Measurements from ENCODE around the gene NAALADL2.

Gene NAALADL2

DNA sequence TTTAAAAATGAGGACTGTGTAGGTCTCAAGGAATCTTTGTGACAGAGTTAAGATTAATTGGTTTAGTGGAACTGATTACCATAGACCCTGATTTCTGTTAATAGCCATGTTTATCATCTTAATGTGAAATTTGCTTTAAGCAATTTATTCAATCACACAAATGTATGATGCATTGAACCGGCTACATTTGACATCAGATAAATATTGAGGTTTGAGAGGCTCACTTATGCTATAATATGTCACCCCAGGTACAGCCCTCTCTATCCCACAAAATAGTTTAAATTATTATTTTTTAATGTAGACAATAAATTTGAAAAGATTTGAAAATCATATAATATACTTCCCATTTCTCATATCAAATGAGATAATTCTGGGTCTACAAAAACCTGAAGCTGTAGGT is 413.3 kb downstream of the NAALADL2 start:
- DNase-seq = no peak

- DNase-seq = no peak
Observed at GRCh38 chr3:175273573-175273972, 414.4 kb downstream of the NAALADL2 start.

DNA sequence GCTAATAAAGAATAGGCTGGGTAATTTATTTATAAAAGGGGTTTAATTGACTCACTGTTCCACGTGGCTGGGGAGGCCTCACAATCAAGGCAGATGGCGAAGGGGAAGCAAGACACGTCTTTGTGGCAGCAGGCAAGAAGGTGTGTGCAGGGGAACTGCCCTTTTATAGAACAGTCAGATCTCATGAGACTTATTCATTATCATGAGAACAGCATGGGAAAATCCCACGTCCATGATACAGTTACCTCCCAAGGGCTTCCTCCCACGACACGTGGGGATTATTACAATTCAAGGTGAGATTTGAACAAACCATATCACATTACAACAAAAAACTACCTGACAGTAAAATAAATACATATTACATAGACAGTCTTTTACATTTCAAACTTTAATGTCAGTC is 414.9 kb downstream of the NAALADL2 start:
- no peak for DNase-seq

- no peak for DNase-seq
Observed at GRCh38 chr3:175274474-175275218, 415.5 kb downstream of the NAALADL2 start.

GRCh38 chr3:175278680-175279079 is 419.5 kb downstream of the NAALADL2 start:
- DNase-seq = no peak

GRCh38 chr3:175279457-175279856 is 420.3 kb downstream of the NAALADL2 start:
- DNase-seq = no peak

DNA sequence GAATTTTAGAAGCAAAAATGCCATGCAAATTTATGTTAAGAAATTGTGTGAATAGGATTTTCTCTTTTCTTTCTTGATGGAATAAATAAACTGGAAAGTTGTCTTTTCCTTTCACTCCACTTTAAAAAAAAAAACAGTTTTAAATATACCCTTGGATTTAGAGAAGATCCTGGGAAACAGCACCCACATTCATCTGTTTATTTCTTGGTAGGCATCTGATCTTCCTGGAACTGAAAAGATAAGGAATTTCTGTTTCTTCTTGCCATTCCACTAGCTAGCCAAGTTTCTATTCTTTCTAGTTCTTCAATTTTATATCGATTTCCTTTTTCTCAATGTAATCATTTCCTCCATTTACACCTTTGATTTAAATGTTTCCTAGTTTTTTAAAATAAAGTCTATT is 420.8 kb downstream of the NAALADL2 start:
- no peak for DNase-seq

- DNase-seq = no peak
Observed at GRCh38 chr3:175287361-175287963, 428.3 kb downstream of the NAALADL2 start.

- DNase-seq = no peak
Observed at GRCh38 chr3:175288621-175289020, 429.5 kb downstream of the NAALADL2 start.

DNA sequence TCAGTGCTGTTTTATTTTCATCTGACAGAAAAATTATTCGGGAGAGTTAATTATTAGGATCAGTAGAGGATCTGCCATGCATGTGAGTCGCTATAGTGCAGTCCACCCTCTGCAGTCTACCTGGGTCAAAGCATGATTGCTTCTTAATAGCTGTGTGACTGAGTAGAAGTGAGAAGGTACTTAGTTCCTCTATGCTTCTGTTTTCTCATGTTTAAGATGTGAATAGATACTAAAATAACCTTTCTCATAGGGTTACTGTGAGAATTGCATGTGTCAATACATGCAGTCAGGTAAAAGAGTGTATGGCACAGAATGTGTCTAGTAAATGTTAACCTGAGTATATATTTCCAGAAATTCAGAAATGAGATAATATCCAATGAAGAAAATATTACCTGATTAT is 435.7 kb downstream of the NAALADL2 start:
- DNase-seq = no peak

- no peak for DNase-seq
Observed at GRCh38 chr3:175295248-175296130, 436.4 kb downstream of the NAALADL2 start.

- DNase-seq = no peak
Observed at GRCh38 chr3:175297216-175297615, 438.1 kb downstream of the NAALADL2 start.

GRCh38 chr3:175301741-175302140 is 442.6 kb downstream of the NAALADL2 start:
- no peak for DNase-seq

DNA sequence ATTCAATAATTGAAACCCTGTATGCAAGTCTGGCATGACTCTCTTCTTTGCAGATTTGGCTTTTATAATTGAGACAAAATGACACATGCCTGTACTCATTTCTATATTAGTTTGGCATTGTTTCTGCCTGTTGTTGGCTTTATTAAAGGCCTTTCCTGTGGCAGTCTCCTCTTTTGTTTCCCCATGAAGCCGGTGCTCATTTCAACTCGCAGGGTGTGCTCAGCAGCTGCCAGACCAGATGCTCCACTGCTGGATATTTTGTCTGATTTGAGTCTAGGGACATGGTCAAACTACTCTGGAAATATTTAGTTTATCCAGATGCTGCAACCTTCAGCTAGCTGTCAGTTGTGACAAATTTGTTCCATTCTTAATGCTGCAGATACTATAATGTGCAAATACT is 445.3 kb downstream of the NAALADL2 start:
- DNase-seq = no peak

DNA sequence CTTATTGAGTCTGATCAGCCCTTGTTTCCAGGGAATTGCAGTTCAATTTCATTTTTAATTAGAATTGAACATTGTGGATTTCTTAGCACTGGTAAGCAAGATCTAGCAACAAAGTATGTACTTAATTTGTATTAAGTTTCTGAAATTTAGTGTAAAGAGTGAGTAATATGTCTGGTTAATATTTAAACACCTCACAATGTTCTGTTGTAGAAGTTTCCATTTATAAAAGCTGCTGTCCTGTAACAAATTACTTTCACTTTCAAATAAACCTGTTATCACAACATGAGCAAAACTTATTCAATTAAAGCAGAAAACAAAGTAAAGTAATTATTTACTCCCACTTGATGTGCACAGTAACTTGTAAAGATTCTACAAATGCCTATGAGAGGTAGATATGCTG is 448.5 kb downstream of the NAALADL2 start:
- peak; percentile 75 for DNase-seq

GRCh38 chr3:175308097-175308496 is 449.0 kb downstream of the NAALADL2 start:
- DNase-seq = no peak

GRCh38 chr3:175310046-175310445 is 450.9 kb downstream of the NAALADL2 start:
- DNase-seq = no peak

- DNase-seq = no peak
Observed at GRCh38 chr3:175311404-175311803, 452.3 kb downstream of the NAALADL2 start.

DNA sequence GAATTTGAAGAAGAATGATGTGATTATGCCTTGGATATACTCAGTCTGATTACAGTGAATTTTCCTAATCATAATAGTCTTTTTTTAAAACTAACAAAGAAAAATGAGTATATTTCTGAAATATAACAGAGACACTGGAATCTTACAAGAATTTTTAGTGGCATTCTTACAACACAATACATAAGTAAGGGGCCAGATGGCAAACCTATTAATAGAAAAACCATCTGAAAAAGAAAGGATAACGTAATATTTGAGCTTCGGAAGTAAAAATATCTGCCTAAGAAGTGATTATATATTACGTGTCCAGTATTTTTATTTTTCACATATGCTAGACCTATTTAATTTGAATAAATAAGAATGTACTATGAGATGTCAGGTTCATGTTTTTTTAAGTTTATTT is 452.8 kb downstream of the NAALADL2 start:
- no peak for DNase-seq

DNA sequence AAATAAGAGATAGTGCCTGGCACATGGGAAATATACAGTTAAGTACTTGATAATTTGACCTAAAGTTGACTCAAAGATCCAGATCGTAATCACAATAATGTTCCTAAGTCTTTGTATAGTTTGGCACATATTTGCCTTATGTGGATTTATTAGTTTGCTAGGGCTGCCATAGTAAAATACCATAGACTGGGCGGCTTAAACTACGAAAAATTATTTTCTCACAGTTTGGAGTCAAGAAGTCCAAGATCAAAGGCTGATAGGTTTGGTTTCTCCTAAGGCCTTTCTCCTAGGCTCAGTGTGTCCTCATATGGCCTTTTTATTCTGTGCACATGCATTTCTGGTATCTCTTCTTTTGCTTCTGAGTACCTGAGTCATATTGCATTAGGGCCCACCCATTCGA is 453.7 kb downstream of the NAALADL2 start:
- DNase-seq = no peak

DNA sequence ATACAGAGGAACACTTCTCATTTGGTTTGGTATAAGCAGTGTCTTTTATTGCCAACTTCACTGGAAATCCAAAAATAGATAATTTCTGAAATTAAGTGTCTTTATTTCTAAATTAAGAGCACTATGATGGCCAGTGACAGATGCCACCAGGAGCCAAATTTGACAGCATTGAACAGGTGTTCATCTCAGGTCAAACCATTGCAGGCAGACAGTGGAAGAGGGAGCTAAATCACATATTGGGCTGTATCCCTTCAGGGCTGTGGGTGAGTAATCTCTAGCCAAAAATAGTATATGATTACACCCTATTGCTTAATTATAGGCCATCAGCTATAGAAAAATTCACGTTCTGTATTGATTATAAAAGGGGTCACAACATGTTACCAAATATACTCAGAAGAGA is 457.7 kb downstream of the NAALADL2 start:
- DNase-seq = no peak

DNA sequence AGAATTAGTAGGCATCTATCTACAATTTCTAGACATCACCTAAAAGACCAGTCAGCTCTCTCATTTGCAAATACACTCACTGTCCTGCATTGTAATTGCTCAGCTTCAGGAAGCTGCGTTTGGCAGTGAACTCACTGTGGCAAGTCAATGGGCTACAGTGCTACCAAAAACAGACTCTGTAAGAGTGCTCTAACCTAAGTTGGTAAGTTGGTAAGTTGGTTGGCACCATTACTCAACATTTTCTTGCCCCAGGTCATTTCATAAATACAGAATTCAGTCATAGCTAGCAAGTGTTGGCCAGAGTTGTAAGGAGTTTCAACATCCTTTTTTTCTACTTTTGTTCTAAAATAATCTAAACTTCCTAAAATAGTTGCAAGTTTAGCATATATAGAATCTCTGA is 466.3 kb downstream of the NAALADL2 start:
- DNase-seq = no peak

- DNase-seq = no peak
Observed at GRCh38 chr3:175326041-175326440, 466.9 kb downstream of the NAALADL2 start.

DNA sequence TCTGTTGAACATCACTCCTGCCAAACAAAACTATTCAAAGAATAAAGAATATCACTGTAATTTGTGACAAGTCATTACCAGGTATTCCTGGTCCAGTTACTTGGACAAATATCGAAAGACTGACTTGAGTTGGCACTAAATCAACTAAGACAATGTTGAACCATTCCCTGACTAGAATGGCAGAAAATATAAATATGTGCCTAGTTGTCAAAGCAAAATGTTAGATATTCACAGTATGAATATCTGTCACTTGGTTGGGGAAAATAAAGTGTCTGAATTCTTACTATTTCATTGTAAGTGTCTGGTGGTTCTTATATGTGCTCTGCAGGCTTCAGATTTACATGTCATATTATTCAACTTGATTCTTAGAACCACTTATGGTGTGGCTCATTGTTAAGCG is 470.2 kb downstream of the NAALADL2 start:
- no peak for DNase-seq

Measured in kidney glomerular epithelial cell (primary cell).